GM20000 (cell line): ENCODE data around the gene TJP3.

Source experiments
- DNase-seq: peaks from one replicate; pipeline ENCODE4 v3.0.0; 2012; ENCODE audit warnings: low spot score
- TF ChIP-seq, protein P1 (sequence below): IDR thresholded peaks from 2 replicates; pipeline ENCODE4 v1.5.1; 2012; ENCODE audit warnings: mild to moderate bottlenecking, control low read depth; ENCODE audit errors: extremely low read depth, missing control alignments

The TJP3 gene

DNA sequence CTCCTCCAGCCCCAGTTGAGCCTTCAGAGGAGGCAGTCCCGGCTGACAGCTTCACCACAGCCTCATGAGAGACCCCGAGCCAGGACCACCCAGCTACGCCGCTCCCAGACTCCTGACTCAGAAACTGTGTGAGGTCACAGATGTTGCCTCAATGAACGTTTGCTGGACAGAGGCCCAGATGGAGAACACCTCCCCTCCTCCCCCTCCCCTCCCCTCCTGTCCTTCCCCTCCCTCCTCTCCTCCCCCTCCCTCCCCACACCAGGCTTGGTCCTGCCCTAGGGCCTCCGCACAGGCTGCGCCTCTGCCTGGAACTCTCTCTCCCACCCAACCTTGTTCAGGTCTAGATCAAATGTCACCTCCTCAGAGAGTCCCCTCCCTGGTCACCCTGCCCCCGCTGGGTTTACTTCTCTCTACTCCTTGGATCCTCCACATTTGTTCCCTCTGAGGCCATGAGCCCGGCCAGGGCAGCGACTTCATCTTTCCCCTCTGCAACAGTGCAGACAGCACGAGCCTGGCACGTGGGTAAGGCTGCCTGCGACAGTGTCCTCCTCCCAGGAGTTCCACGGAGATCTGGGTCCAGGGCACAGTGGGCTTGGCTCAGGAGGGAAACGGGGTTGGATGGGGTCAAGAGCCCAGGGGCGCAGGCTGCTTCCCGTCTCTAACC, 25.3 kb upstream of the TJP3 start:
- no peak for DNase-seq
- TF ChIP-seq, protein P1, sequence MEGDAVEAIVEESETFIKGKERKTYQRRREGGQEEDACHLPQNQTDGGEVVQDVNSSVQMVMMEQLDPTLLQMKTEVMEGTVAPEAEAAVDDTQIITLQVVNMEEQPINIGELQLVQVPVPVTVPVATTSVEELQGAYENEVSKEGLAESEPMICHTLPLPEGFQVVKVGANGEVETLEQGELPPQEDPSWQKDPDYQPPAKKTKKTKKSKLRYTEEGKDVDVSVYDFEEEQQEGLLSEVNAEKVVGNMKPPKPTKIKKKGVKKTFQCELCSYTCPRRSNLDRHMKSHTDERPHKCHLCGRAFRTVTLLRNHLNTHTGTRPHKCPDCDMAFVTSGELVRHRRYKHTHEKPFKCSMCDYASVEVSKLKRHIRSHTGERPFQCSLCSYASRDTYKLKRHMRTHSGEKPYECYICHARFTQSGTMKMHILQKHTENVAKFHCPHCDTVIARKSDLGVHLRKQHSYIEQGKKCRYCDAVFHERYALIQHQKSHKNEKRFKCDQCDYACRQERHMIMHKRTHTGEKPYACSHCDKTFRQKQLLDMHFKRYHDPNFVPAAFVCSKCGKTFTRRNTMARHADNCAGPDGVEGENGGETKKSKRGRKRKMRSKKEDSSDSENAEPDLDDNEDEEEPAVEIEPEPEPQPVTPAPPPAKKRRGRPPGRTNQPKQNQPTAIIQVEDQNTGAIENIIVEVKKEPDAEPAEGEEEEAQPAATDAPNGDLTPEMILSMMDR = no peak

DNA sequence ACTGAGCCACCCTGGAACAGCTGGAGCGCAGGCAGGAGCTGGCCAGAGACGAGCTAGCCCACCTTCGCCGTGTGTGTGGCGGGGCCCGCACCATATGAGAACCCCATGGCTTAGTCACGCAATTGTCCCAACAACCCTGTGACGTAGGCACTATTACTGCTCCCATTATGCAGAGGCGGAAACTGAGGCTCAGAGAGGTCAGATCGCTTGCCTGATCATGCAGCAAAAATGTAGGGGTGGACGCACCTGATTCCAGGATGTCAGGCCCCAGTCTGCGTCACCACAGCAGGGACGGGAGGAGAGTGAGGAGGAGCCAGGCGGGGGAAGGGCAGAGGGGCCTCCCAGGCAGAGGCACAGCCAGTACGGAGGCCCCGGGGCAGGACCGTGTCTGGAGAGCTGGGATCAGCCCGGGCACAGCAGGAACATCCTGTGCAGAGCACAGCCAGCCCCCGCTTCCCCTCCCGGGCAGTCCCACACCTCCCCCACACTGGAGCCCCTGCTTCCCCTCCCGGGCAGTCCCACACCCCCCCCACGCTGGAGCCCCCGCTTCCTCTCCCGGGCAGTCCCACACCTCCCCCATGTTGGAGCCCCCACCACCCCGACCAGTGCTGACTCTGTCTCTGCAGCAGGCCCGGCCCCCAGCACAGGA, 24.7 kb upstream of the TJP3 start:
- DNase-seq = peak; percentile 55
- TF ChIP-seq, protein P1 = no peak

DNA sequence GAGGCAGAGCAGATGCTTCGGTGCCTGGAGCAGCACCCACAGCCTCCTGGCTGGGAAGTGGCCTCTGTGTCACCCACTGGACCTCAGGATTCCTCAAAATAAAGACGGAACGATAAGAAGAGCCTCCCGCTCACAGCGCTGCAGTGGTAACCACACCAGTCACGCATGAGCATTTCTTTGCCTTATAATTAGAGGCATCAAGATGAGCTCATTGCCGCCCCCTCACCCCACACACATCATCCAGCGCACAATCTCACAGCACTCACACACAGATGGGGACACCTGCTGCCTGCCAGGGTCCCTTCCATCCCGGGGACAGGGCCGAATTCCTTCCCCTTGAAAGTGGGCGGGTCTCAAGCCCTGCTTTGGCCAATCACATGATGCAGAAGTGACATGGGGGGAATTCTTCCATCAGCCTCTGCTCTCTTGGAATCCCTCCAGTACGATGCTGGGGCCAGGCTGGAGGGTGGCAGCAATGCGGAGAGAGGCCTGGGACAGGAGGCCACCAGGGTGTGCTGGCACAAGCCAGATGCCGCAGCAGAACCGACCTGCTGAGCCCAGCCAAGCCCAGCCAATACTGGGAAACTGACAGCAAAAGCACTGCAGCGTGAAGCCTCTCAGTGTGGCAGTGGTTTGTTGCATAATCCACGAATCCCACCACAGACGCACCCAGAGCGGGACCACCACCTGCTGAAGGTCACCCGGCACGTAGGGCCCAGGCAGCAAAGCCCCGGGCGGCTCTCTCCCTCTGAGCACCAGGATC, 23.9 kb upstream of the TJP3 start:
- DNase-seq = peak; percentile 90
- TF ChIP-seq, protein P1 = no peak

DNA sequence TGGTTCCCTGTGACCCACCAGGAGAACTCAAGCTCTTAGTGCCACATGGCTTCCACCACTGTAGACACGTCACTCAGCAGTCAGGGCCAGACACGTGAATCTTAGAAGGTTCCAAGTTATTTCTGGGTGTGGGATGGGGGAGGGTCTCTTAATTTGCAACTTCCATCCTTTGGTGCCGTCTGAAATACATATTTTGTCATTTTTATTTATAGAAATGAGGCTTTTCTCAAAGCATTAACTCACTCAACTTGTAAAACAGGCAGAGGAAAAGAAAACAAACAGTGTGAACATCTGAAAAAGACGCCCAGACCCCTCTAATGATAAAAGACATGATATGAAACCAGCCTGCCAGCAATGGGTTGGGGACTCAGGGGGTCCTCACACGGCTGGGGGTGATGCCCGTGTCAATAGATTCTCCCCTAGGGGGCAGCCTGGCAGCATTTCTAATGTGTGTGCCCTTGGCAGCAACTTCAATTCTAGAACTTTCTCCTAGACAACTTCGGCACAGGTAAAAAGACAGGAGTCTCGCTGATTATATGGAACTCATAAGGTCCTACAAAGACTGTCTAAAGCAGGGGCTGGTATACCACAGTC, 23.3 kb upstream of the TJP3 start:
- TF ChIP-seq, protein P1 = no peak

DNA sequence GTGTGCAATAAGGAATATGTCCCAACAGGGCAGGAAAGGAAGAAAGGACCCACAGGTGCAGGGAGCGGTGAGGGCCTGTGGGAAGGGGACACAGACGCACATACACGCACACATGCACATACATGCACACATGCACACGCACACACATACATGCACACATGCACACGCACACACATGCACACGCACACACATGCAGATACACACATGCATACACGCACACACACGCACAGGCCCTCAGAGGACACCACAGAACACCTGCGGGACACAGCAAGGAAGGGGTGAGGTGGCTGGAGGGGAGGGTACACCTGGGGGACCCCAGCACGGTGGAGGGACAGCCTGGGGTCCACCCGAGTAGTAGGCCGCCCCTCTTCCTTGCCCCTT, 20.8 kb upstream of the TJP3 start:
- no peak for DNase-seq
- TF ChIP-seq, protein P1 = no peak

More for the DNA sequence above, 23.3 kb upstream of the TJP3 start:
- DNase-seq = no peak

DNA sequence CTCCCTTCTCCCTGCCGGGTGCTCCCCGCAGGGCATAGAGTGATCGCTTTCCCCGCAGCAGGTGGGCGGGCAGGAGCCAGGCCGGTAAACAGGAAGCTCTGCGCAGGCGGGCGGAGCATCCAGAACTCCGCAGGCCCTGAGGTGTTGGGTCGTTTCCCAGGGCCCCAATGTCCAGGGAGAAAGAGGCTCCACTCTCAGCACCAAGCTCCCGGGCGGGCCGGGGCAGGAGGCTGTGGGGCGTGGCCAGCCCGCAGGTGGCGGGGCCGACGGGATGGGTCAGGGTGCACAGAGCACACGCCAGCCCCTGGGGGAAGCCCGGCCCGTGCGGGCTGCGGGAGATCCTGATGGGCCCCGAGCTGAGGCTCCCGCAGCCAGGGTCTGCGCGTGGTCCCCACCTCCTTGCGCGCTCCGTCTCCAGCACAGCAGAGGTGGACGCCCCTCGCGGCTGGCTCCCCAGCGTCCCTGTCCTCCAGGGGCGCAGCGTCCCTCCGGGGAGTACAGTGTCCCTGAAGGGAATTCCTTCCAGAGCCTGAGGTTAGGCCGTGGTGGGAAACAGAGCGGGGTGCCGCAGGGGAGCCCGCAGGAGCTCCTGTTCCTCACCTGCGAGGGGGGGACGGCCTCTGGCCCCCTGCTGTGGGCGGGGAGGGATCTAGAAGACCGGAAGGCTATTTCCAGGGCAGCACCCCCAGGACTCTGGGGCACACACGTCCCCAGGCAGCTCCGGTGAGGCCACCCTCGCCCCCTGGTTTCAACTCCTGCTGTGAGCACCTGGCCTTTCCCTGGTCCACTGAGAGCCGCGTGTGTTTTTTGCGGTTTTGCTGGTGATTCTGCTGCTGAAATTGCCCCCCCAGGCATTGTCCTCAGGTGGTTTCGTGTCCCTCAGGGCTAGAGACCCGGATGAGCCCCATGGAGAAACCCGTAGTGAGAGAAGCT, 20.1 kb upstream of the TJP3 start:
- TF ChIP-seq, protein P1 = no peak
- peak; percentile 78 for DNase-seq
